GM19239 (cell line): ENCODE measurements around the gene TP53TG3C.
"Not testable (repeated sequence)": the region's sequence is repeated elsewhere in the genome, so short reads cannot be mapped to it uniquely, and the experiment has no call there.

Experiments used
- DNase-seq: peaks from one replicate; pipeline ENCODE4 v3.0.0; 2011; ENCODE audit warnings: low spot score; ENCODE audit not compliant: insufficient read length
- FAIRE-seq: peaks from 2 replicates; lab custom pipeline; 2011; peaks lifted over from hg19 to GRCh38; lab: Jason Lieb, UNC

Gene TP53TG3C, protein sequence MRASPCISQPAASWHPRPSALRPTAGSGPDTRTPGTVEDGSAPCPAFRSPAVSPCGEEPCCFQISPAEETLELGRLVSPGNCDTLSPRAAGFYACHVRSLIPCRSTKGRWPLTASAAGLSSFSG

DNA sequence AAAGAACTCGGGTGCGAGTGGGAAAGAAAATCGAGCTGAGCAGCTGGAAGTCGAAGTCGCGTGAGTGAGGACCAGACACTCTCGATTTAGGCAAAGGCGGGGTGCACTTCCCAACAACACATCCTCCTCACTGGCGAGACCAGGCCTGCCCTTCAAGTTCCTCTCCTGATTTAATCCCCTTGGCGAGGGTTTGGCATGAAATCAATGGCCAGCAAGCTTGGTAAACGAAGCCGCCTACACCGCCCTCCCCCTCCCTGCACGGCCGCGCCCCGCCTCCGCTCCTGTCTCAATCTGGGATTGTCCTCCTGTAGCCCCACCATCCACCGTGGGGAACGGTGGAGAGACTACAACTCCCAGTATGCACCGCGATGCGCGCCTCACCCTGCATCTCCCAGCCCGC, at the start of gene TP53TG3C:
TP53TG3C (plus strand) TSS at position 301 of the 400 bp plus-strand sequence; CDS start at position 369, 68 bp downstream.
- DNase-seq = not testable (repeated sequence)

More for the DNA sequence above, at the start of gene TP53TG3C:
- FAIRE-seq = not testable (repeated sequence)
